NB4 (cell line): Measurements from ENCODE around the gene PSMD5.

ENCODE experiments used
- POLR2A ChIP-seq: IDR thresholded peaks from 2 replicates; pipeline ENCODE4 v1.6.1; 2011; ENCODE audit warnings: mild to moderate bottlenecking; ENCODE audit not compliant: insufficient read length; ENCODE audit errors: extremely low read depth
- TF ChIP-seq, protein P1 (sequence below): IDR thresholded peaks from one replicate; pipeline ENCODE4 v1.5.1; 2012; ENCODE audit warnings: low read depth, low read length
- TF ChIP-seq, protein P2 (sequence below): IDR thresholded peaks from 2 replicates; pipeline ENCODE4 v1.6.1; 2011; ENCODE audit warnings: low read depth, low read length

DNA sequence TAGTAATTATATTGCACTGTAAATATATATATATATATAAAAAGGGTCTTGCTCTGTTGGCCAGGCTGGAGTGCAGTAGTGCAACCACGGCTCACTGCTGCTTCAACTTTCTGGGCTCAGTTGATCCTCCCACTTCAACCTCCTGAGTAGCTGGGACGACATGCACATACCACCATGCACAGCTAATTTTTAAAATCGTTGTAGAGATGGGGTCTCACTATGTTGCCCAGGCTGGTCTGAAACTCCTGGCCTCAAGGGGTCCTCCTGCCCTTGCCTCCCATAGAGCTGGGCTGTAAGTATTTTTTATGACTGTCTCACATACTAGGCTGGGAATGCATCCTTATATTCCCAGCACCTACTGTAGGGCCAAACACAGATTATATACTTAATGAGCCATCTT lies 11.9 kb downstream of the PSMD5 start:
- TF ChIP-seq POLR2A, result no peak
- TF ChIP-seq, protein P1, sequence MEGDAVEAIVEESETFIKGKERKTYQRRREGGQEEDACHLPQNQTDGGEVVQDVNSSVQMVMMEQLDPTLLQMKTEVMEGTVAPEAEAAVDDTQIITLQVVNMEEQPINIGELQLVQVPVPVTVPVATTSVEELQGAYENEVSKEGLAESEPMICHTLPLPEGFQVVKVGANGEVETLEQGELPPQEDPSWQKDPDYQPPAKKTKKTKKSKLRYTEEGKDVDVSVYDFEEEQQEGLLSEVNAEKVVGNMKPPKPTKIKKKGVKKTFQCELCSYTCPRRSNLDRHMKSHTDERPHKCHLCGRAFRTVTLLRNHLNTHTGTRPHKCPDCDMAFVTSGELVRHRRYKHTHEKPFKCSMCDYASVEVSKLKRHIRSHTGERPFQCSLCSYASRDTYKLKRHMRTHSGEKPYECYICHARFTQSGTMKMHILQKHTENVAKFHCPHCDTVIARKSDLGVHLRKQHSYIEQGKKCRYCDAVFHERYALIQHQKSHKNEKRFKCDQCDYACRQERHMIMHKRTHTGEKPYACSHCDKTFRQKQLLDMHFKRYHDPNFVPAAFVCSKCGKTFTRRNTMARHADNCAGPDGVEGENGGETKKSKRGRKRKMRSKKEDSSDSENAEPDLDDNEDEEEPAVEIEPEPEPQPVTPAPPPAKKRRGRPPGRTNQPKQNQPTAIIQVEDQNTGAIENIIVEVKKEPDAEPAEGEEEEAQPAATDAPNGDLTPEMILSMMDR, result no peak
- TF ChIP-seq, protein P2, sequence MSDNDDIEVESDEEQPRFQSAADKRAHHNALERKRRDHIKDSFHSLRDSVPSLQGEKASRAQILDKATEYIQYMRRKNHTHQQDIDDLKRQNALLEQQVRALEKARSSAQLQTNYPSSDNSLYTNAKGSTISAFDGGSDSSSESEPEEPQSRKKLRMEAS, result no peak
